ENCODE data around the gene DENND6B.
"Not testable (repeated sequence)": the region's sequence is repeated elsewhere in the genome, so short reads cannot be mapped to it uniquely, and the experiment has no call there.

Gene DENND6B

DNA sequence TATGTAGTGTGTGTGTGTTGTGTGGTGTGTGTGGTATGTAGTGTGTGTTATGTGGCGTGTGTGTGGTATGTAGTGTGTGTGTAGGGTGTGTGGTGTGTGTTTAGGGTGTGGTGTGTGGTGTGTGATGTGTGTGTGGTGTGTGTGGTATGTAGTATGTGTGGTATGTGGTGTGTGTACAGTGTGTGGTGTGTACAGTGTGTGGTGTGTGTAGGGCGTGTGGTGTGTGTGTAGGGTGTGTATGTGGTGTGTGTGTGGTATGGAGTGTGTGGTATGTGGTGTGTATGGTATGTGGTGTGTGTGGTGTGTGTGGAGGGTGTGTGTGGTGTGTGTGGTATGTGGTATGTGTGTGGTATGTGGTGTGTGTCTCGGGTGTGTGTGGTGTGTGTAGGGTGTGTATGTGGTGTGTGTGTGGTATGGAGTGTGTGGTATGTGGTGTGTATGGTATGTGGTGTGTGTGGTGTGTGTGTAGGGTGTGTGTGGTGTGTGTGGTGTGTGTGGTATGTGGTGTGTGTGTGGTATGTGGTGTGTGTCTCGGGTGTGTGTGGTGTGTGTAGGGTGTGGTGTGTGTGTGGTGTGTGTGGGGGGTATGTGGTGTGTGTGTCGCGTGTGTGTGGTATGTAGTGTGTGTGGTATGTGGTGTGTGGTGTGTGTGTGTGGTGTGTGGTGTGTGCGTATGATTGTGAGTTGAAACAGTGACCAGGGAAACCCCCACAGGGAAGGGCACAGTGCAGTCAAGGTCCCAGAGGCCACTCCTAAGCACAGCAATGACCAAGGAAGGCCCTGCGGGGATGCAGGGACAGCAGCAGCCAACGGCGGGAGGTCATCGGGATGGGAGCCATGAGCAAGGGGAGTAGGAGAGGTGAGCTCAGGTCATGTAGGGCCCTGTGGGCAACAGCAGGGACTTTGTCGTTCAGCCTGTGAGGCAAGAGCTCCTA, 13.4 kb upstream of the DENND6B start:
- no peak for DNase-seq

DNA sequence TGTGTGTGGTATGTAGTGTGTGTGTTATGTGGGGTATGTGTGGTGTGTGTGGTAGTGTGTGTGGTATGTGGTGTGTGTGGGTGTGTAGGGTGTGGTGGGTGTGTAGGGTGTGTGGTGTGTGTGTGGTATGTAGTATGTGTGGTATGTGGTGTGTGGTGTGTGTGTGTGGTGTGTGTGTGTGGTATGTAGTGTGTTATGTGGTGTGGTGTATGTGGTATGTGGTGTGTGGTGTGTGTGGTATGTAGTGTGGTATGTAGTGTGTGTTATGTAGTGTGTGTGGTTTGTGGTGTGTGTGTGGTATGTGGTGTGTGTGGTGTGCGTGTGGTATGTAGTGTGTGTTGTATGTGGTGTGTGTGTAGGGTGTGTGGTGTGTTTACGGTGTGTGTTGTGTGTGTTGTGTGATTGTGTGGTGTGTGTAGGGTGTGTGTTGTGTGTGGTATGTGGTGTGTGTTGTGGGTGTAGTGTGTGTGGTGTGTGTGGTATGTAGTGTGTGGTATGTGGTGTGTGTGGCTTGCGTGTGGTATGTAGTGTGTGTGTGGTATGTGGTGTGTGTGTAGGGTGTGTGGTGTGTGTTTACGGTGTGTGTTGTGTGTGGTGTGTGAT, 12.1 kb upstream of the DENND6B start:
- no peak for DNase-seq

DNA sequence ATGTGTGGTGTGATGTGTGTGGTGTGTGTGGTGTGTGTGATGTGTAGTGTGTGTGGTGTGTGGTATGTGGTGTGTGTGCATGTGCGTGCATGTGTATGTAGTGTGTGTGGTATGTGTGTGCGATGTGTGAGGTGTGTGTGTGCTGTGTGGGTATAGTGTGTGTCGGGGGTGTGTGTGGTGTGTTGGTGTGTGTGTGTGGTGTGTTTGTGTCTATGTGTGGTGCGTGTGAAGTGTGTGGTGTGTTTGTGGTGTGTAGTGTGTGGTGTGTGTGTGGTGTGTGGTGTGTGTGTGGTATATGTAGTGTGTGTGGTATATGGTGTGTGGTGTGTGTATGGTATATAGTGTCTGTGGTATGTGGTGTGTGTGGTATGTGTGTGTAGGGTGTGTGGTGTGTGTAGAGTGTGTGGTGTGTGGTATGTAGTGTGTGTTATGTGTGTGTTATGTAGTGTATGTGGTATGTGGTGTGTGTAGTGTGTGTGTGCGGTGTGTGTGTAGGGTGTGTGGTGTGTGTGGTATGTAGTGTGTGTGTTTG, 11.3 kb upstream of the DENND6B start:
- DNase-seq = no peak

DNA sequence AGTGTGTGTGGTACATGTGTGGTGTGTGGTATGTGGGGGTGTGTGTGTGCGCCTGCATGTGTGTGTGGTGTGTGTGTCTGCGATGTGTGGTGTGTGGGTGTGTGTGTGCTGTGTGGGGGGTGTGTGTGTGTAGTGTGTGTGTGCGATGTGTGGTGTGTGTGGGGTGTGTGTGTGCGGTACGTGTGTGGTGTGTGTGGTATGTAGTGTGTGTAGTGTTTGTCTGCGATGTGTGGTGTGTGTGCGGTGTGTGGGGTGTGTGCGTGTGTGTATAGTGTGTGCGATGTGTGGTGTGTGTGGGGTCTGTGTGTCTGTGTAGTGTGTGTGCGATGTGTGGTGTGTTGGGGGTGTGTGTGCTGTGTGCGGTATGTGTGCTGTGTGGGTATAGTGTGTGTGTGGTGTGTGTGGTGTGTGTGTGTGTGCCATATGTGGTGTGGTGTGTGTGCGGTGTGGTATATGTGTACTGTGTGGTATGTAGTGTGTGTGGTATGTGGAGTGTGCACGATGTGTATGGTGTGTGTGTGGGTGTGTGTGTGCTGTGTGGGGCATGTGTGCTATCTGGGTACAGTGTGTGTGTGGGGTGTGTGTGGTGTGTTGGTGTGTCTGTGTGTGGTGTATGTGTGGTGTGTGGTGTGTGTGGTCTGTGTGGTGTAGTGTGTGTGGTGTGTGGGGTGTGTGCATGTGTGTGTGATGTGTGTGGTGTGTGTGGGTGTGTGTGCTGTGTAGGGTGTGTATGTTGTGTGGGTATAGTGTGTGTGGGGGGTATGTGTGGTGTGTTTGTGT, 10.6 kb upstream of the DENND6B start:
- DNase-seq = no peak

- DNase-seq = not testable (repeated sequence)
Measured at GRCh38 chr22:50334433-50334832, 7.6 kb upstream of the DENND6B start.

DNA sequence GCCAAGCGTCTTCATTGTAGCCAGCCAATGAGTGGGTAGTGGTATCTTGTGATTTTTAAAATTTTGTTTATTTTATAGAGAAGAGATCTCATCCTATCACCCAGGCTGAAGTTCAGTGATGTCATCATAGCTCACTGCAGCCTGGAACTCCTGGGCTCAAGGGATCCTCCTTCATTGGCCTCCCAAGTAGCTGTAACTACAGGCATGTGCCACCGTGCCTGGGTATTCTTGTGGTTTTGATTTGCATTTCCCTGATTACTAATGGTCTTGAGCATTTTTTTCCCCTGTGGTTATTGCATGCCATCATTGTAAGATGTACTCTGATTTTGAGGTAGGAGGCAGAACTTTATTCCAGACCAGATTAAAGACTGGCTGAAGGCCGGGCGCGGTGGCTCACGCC, 2.4 kb upstream of the DENND6B start:
- no peak for DNase-seq

GRCh38 chr22:50327711-50328019, 853 bp upstream of the DENND6B start:
- no peak for DNase-seq

DNA sequence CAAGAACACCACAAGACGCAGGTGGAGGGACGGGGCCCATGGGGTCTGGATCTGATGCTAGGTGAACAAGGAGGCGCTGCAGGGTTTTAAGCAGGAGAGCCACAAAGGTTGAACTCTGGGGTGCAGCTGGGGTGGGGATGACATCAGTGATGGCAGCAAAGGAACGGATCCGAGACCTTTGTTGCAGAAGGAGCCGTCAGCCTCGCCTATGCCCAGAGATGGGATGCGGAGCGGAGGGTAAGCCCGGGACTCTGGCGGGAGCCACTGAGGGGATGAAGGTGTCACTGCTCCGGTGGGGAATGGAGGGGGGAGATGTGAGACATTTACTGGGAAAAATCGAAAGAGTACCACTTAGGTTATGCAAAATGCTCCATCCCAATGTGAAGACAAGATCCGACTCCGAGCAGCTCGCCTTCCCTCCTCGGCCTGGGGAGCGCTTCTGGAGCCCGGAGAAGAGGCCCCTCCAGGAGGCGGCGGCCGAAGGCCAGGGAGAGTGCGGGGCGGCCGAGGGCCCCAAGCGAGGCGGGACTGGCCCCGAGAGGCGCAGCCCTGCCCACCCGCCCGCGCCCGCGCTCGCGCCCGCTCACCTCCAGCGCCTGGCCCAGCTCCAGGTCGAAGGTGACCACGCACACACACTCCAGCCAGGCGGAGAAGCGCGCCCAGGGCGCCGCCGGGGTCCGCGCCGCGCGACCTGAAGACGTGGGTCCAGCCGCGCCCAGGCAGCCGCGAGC, 422 bp downstream of the DENND6B start:
- no peak for DNase-seq

DNA sequence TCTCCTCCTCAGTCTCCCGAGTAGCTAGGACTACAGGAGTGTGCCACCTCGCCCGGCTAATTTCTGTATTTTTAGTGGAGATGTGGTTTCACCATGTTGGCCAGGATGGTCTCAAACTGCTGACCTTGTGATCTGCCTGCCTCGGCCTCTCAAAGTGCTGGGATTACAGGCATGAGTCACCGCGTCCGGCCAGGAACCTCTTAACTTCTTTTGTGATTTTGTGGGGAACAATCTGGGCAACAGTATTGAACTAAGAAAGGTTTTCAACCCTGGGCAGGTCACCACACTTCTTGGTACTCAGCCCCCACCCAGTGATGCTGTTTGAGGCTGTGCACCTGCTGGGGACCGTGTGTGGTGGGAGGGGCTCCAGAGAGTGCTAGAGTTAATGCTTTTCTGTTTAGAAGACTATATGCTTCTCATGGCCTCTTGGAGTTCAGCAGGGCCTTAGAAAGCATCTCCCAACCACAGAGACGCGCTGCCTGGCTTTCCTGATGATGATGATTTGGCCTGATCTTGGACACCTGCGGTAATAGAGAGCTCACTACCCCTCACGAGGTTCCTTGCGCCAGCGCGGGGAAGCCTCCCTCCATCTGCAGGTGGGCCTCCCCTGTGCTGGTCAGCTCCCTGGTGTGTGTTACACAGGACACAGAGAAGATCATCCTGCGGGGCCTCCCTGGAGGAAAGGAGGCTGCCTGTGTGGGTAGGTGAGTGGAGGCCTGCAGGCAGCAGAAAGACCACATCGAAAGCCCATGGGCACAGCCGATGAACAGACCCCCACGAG, 1.2 kb downstream of the DENND6B start:
- DNase-seq = no peak

DNA sequence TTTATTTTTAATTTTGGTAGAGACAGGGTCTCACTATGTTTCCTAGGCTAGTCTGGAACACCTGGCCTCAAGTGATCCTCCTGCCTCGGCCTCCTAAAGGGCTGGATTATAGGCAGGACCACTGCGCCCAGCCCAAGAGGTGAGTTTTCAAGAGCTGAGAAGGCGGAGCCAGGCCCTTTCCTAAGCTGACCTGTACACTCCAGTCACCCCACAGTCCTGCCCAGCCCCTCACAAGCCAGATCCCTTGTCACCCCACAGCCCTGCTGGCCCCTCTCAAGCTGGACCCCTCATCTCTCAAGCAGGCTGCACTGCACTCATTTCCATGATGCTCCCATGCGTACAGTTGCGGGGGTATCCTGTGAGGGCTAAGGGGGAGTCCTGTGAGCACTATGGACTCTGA, 2.9 kb downstream of the DENND6B start:
- DNase-seq = no peak

GRCh38 chr22:50322382-50323104, 4.3 kb downstream of the DENND6B start:
- not testable (repeated sequence) for DNase-seq

GRCh38 chr22:50320671-50321325, 6.0 kb downstream of the DENND6B start:
- no peak for DNase-seq

DNA sequence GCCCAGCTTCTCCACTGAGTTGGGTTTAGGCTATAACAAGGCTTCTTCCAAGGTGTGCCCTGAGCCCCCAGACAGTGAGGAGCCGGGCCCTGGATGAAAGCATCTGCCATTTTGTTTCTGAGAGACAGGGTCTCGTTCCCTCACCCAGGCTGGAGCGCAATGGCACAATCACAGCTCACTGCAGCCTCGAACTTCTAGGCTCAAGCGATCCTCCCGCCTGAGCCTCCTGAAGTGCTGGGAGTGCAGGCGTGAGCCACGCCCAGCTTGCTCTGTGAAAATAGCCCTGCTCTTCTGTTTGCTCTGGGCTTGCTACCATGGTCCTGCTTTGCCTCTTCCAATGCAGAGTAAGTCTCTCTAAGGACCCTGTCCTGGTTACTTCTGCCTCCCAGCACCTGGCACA, 6.7 kb downstream of the DENND6B start:
- no peak for DNase-seq

DNA sequence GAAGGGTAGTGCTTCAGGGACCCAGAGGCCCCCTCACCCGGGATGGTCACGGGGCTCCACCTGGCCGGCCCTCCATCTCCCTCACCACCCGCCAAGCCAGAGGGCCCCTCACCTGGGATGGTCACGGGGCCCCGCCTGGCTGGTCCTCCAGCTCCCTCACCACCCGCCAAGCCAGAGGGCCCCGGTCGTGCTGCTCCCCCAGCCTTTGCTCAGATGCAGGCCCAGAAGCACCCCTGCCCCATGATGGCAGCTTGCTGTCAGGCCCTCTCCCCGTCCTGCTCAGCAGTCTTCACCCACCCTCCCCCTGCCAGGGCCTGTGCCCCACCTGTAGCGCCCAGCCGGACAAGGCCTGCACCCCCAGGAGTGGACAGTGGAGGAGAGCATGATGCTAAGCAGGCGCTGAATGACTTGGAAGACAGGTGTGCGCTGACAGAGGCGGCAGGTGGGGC, 7.3 kb downstream of the DENND6B start:
- no peak for DNase-seq

DNA sequence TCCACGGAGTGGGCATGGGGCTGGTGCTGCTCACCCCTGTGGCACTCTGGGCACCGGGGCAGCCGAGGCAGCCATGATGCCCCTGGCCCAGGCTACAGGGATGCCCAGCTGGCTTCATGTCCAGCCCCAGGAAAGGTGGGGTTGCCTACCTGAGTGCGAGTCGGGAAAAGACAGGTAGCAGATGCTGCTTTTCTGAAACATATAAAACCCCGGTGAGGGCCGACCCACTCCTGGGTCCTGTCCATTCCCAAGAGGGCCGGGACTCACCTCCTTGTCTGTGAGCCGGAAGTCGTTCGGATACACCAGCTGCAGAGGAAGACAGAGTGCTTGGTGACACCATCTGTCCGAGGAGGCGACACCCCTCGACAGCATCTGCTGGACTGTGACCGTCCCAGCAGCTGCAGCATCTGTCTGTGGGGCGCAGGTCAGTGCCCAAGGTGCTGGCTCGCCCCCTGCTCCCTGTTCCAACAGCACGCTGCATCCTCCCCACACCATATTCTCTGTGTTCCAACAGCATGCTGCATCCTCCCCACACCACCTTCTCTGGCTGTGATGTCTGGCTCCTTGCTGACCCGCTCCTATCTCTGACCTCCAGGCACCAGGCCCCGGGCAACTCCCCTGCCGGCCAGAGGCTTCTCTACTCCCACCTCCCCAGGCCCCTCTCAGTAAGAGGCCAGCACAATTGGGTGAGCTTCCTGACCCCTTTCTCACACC, 8.0 kb downstream of the DENND6B start:
- DNase-seq = no peak

GRCh38 chr22:50318356-50318697, 8.5 kb downstream of the DENND6B start:
- DNase-seq = no peak

DNA sequence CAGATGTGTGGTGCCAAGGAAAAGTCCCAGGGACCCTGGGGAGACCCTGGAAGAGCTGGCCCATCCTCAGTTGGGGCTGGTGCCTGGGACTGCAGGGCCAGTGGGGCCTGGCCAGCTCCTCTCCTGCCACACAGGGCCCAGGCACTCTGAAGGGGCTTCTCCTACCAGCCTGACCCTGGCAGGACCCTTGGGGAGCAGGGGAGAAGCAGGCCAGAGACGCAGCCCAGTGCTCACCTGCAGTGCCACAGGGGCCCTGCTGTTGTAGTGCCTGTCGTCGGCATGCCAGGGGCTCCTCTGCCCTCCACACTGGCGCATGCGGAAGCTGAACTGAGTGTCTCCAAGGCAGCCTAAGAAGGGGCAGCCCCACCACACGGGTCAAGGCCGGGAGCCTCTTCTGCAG, 9.1 kb downstream of the DENND6B start:
- DNase-seq = no peak

GRCh38 chr22:50317178-50317577, 9.6 kb downstream of the DENND6B start:
- DNase-seq = no peak
